Measurements from ENCODE around the gene PCDH15. TPM values are rescaled to one million over a fixed set of nuclear protein-coding genes. Genes with fewer than 3 reads are reported as not detected.

PCDH15 gene
- total and polyA plus RNA-seq, 12 donors, result 1.9 to 34.2 (median 10.2) TPM

DNA sequence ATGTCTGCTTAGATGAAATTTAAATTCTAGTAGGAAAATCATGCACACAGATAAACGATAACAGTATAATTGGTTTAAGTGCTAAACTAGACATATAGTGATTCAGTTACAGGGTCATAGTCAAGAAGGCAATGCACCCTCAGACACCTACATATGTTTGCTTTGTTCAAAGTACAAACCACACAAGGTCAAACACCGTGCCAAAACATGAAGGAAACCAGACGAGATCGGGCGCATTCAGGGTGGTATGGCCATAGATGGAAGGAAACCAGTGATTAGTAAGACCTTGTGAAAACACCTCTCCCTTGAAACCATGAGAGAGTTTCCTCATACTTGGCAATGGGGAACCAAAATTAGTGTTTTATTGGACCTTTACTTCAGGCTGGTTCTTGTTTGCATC, 906.9 kb downstream of the PCDH15 start:
- Histone ChIP-seq H3K36me3 (replicated peaks in 1 of 2) (no peaks in the 10 kb centered on the region), H3K9me3 (replicated peaks in 1 of 3) (no peaks in the 10 kb centered on the region), H3K27me3 (no peaks in the 10 kb centered on the region), H3K4me3 (no peak overlapping the region), H3K27ac (no peak overlapping the region), H3K4me1 (replicated peaks in 1 of 2) (no peaks in the 10 kb centered on the region)
- intact Hi-C loops (cut with DNase I), result no loop called here
- DNase-seq, result no peak
- WGBS, 4 donors, result 75 to 84% (median 79%) methylated on average over 5 of the region's 5 CpGs
- TF ChIP-seq POLR2A (IDR thresholded peaks at IDR 0.05) (no peak), CTCF (IDR thresholded peaks at IDR 0.05) (no peak)

DNA sequence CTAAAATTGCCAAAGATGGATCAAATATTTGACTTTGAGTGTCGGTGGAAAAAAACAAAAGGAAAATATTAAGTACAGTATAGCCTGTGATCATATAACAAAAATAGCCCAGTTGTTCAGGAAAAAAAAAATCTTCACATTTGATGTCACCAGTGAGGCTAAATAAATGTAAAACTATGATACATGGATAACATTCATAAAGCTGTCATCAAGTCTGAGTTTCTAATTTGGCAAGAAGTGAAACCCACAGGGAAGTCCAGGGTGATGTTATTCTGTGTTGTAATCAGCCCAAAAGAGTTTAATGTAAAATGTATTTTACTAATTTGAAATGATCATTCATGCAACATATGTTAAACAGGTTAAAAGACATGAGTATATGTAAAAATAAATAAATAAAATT, 908.0 kb downstream of the PCDH15 start:
- Histone ChIP-seq H3K4me3 (no peak overlapping the region), H3K36me3 (replicated peaks in 1 of 2) (no peaks in the 10 kb centered on the region), H3K4me1 (replicated peaks in 1 of 2) (no peaks in the 10 kb centered on the region), H3K9me3 (replicated peaks in 1 of 3) (no peaks in the 10 kb centered on the region), H3K27ac (no peak overlapping the region), H3K27me3 (no peaks in the 10 kb centered on the region)
- intact Hi-C loops (cut with DNase I), result no loop called here
- TF ChIP-seq POLR2A (IDR thresholded peaks at IDR 0.05) (no peak), CTCF (IDR thresholded peaks at IDR 0.05) (no peak)
- 87 to 95% (median 91%) methylated on average over 1 of the region's 1 CpG for WGBS, 4 donors
- no peak for DNase-seq

GRCh38 chr10:53886325-53887300, 914.4 kb downstream of the PCDH15 start:
- H3K4me1 ChIP-seq (replicated peaks in 1 of 2), result no peaks in the 10 kb centered on the region
- no peak for DNase-seq
- intact Hi-C loops (cut with DNase I), result no loop called here
- no peak overlapping the region for H3K27ac ChIP-seq
- TF ChIP-seq POLR2A (IDR thresholded peaks at IDR 0.05), result no peak
- TF ChIP-seq CTCF (IDR thresholded peaks at IDR 0.05), result no peak
- WGBS, 4 donors, result 70 to 82% (median 77%) methylated on average over 9 of the region's 9 CpGs
- H3K27me3 ChIP-seq, result no peaks in the 10 kb centered on the region
- H3K4me3 ChIP-seq, result no peak overlapping the region
- H3K9me3 ChIP-seq (replicated peaks in 1 of 3), result no peaks in the 10 kb centered on the region
- no peaks in the 10 kb centered on the region for H3K36me3 ChIP-seq (replicated peaks in 1 of 2)

- no peak for TF ChIP-seq CTCF (IDR thresholded peaks at IDR 0.05)
- no peak for TF ChIP-seq POLR2A (IDR thresholded peaks at IDR 0.05)
- Histone ChIP-seq H3K4me1 (replicated peaks in 1 of 2) (no peaks in the 10 kb centered on the region), H3K4me3 (no peak overlapping the region), H3K36me3 (replicated peaks in 1 of 2) (no peaks in the 10 kb centered on the region), H3K27ac (no peak overlapping the region), H3K9me3 (replicated peaks in 1 of 3) (no peaks in the 10 kb centered on the region), H3K27me3 (no peaks in the 10 kb centered on the region)
- intact Hi-C loops (cut with DNase I), result no loop called here
- 91 to 93% (median 93%) methylated on average over 4 of the region's 4 CpGs for WGBS, 4 donors
- no peak for DNase-seq
Observed at GRCh38 chr10:53864846-53865245, 936.2 kb downstream of the PCDH15 start.
